Suppressor macrophage treated with lipopolysaccharide for 1 hour (primary cell): ENCODE data around the gene APOBEC4.
"Not testable (repeated sequence)": the region's sequence is repeated elsewhere in the genome, so short reads cannot be mapped to it uniquely, and the experiment has no call there.

ENCODE experiments used
- DNase-seq, 3 donors: peaks; one replicate each; pipeline ENCODE4 v3.0.0-alpha.2; 2020 to 2022

The APOBEC4 gene

GRCh38 chr1:183652547-183653461 lies at the start of gene APOBEC4:
Gene APOBEC4 (minus strand): TSS chr1:183653316. CDS start chr1:183648781, 4,535 bp downstream.
- no peak for DNase-seq

- DNase-seq: no peak
Measured at GRCh38 chr1:183702813-183703198, 49.7 kb upstream of the APOBEC4 start.

- DNase-seq: peak in 1 of 3 donors; percentile 27
Measured at GRCh38 chr1:183702087-183702812, 49.1 kb upstream of the APOBEC4 start.

GRCh38 chr1:183699616-183700160 lies 46.6 kb upstream of the APOBEC4 start:
- DNase-seq: no peak

- DNase-seq: peak; percentile 22 to 30 (median 28)
Measured at GRCh38 chr1:183697814-183698590, 44.9 kb upstream of the APOBEC4 start.

- DNase-seq: no peak
Measured at GRCh38 chr1:183696981-183697380, 43.9 kb upstream of the APOBEC4 start.

GRCh38 chr1:183694755-183695154 lies 41.6 kb upstream of the APOBEC4 start:
- no peak for DNase-seq

GRCh38 chr1:183694066-183694465 lies 41.0 kb upstream of the APOBEC4 start:
- no peak for DNase-seq

- DNase-seq: no peak
Measured at GRCh38 chr1:183693521-183693920, 40.4 kb upstream of the APOBEC4 start.

GRCh38 chr1:183689762-183690204 lies 36.7 kb upstream of the APOBEC4 start:
- peak in 2 of 3 donors; percentile 16 to 29 for DNase-seq

- DNase-seq: no peak
Measured at GRCh38 chr1:183688341-183689060, 35.4 kb upstream of the APOBEC4 start.

GRCh38 chr1:183687546-183688304 lies 34.6 kb upstream of the APOBEC4 start:
- peak in 1 of 3 donors; percentile 21 for DNase-seq

- no peak for DNase-seq
Measured at GRCh38 chr1:183686229-183686628, 33.1 kb upstream of the APOBEC4 start.

- DNase-seq: peak; percentile 70 to 89 (median 79)
Measured at GRCh38 chr1:183685112-183685713, 32.1 kb upstream of the APOBEC4 start.

- DNase-seq: not testable (repeated sequence)
Measured at GRCh38 chr1:183679363-183679762, 26.2 kb upstream of the APOBEC4 start.

GRCh38 chr1:183678819-183679218 lies 25.7 kb upstream of the APOBEC4 start:
- DNase-seq: no peak

- DNase-seq: no peak
Measured at GRCh38 chr1:183676586-183677189, 23.6 kb upstream of the APOBEC4 start.

- no peak for DNase-seq
Measured at GRCh38 chr1:183675883-183676585, 22.9 kb upstream of the APOBEC4 start.

- DNase-seq: no peak
Measured at GRCh38 chr1:183675381-183675780, 22.3 kb upstream of the APOBEC4 start.

GRCh38 chr1:183674886-183675285 lies 21.8 kb upstream of the APOBEC4 start:
- DNase-seq: no peak
